SK-N-SH treated with all-trans-retinoic acid at 6 μM for 48 hours (cell line): ENCODE data around the gene ADAMTS17.

ENCODE experiments used
- CSDC2 ChIP-seq: fragments of 250-450 bp; sonication (Bioruptor Pico); IDR thresholded peaks from 2 replicates; pipeline ENCODE4 v1.5.0; 2020; ENCODE audit warnings: mild to moderate bottlenecking, moderate library complexity
- ESRRG ChIP-seq: fragments of 250-450 bp; sonication (Bioruptor Pico); IDR thresholded peaks from 2 replicates; pipeline ENCODE4 v1.6.1; 2021; ENCODE audit warnings: mild to moderate bottlenecking
- GLIS3 ChIP-seq: fragments of 250-450 bp; sonication (Bioruptor Pico); IDR thresholded peaks from 2 replicates; pipeline ENCODE4 v1.5.0; 2020; ENCODE audit warnings: mild to moderate bottlenecking, moderate library complexity
- OSR1 ChIP-seq: fragments of 250-450 bp; sonication (Bioruptor Pico); IDR thresholded peaks from 2 replicates; pipeline ENCODE4 v1.8.0; 2022; ENCODE audit warnings: moderate library complexity, mild to moderate bottlenecking, inconsistent platforms
- PPARA ChIP-seq: fragments of 250-450 bp; sonication (Bioruptor Pico); IDR thresholded peaks from 2 replicates; pipeline ENCODE4 v1.5.0; 2020; ENCODE audit warnings: mild to moderate bottlenecking, borderline replicate concordance
- RARB ChIP-seq: fragments of 250-450 bp; sonication (Bioruptor Pico); IDR thresholded peaks from 2 replicates; pipeline ENCODE4 v1.8.0; 2021; ENCODE audit warnings: mild to moderate bottlenecking, moderate library complexity
- TCF4 ChIP-seq: fragments of 250-450 bp; sonication (Bioruptor Pico); IDR thresholded peaks from 2 replicates; pipeline ENCODE4 v1.8.0; 2021; ENCODE audit warnings: mild to moderate bottlenecking, moderate library complexity, borderline replicate concordance
- TOX ChIP-seq: fragments of 250-450 bp; sonication (Bioruptor Pico); IDR thresholded peaks from 2 replicates; pipeline ENCODE4 v1.8.0; 2021; ENCODE audit warnings: mild to moderate bottlenecking, moderate library complexity, borderline replicate concordance
- TSHZ2 ChIP-seq: fragments of 250-450 bp; sonication (Bioruptor Pico); IDR thresholded peaks from 2 replicates; pipeline ENCODE4 v1.5.0; 2020; ENCODE audit warnings: mild to moderate bottlenecking, moderate library complexity
- ZC3H10 ChIP-seq: fragments of 250-450 bp; sonication (Bioruptor Pico); IDR thresholded peaks from 2 replicates; pipeline ENCODE4 v1.5.1; 2021; ENCODE audit warnings: mild to moderate bottlenecking, moderate library complexity
- ZFP3 ChIP-seq: fragments of 250-450 bp; sonication (Bioruptor Pico); IDR thresholded peaks from 2 replicates; pipeline ENCODE4 v1.5.0; 2020; ENCODE audit warnings: mild to moderate bottlenecking, moderate library complexity
- ZNF565 ChIP-seq: fragments of 450-650 bp; formaldehyde crosslinking; conservative IDR thresholded peaks from 2 replicates; pipeline ENCODE4 v1.5.0; 2020; ENCODE audit warnings: low read depth, mild to moderate bottlenecking, moderate library complexity
- TF ChIP-seq, protein P1 (sequence below): fragments of 250-450 bp; sonication (Bioruptor Pico); IDR thresholded peaks from 2 replicates; pipeline ENCODE4 v1.8.0; 2020; ENCODE audit warnings: mild to moderate bottlenecking, moderate library complexity, borderline replicate concordance

GRCh38 chr15:100245487-100245820 is 96.3 kb downstream of the ADAMTS17 start:
- TF ChIP-seq ZFP3 (CRISPR knock-in tag) (no peak), GLIS3 (CRISPR knock-in tag) (no peak), TOX (no peak), ZNF565 (CRISPR knock-in tag) (no peak), PPARA (CRISPR knock-in tag) (no peak), ZC3H10 (CRISPR knock-in tag) (no peak), TSHZ2 (no peak), OSR1 (CRISPR knock-in tag) (no peak), RARB (no peak), TCF4 (no peak), CSDC2 (CRISPR knock-in tag) (no peak), ESRRG (CRISPR knock-in tag) (no peak)
- TF ChIP-seq, protein P1, sequence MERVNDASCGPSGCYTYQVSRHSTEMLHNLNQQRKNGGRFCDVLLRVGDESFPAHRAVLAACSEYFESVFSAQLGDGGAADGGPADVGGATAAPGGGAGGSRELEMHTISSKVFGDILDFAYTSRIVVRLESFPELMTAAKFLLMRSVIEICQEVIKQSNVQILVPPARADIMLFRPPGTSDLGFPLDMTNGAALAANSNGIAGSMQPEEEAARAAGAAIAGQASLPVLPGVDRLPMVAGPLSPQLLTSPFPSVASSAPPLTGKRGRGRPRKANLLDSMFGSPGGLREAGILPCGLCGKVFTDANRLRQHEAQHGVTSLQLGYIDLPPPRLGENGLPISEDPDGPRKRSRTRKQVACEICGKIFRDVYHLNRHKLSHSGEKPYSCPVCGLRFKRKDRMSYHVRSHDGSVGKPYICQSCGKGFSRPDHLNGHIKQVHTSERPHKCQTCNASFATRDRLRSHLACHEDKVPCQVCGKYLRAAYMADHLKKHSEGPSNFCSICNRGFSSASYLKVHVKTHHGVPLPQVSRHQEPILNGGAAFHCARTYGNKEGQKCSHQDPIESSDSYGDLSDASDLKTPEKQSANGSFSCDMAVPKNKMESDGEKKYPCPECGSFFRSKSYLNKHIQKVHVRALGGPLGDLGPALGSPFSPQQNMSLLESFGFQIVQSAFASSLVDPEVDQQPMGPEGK (CRISPR knock-in tag) = no peak
